T-helper 1 cell treated with Interleukin-12 subunit alpha and Interleukin-12 subunit beta and Interleukin-4 antibody, amounts not matched to agents 30 ng/mL and 1 ng/mL, for 36 hours (primary cell): Measurements from ENCODE around the gene NTRK2. TPM values are rescaled to one million over a fixed set of nuclear protein-coding genes. Genes with fewer than 3 reads are reported as not detected.

Source experiments
- intact Hi-C: fragments of 100-400 bp; cut with micrococcal nuclease; formaldehyde crosslinking; loops from one replicate; pipeline ENCODE4 v1.15.1; 2024
- total RNA-seq: library from RNA; stranded (reverse); gene quantifications from 2 replicates; pipeline ENCODE4 v1.2.3, GENCODE V29; 2022

NTRK2 gene
- total RNA-seq, result 1.4 and 1.5 TPM in 2 replicates

DNA sequence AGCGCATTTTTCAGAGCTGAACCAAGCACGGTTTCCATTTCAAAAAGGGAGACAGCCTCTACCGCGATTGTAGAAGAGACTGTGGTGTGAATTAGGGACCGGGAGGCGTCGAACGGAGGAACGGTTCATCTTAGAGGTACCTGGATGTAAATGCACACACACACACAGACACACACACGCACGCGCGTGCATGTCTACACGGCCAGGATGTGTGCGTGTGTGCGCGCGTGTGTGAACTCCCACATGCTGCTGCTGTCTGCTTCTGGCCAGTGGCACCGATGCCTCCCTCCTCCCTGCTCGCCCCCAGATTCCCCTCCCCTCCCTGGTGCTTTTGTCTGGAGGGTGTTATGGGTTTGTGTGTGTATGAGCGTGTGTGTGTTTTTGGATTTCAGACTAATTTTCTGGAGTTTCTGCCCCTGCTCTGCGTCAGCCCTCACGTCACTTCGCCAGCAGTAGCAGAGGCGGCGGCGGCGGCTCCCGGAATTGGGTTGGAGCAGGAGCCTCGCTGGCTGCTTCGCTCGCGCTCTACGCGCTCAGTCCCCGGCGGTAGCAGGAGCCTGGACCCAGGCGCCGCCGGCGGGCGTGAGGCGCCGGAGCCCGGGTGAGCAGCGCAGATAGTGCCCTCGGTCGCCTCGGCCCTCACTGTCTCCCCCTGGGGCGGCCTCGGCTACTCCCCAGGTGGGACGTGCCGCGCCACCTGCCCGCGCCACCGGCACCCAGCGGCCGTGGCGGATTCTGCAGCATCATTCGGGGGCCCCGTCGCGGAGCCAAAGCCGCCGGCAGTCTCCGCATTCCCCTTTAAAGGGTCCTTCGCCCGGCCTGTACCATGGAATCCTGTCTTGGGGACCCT lies at the start of gene NTRK2:
NTRK2 (plus strand) TSS at position 442 of the 850 bp plus-strand sequence. CDS start 1,020 bp downstream, outside the sequence.
- intact Hi-C loops, result loop anchor here (2.0 to 10.0 kb wide), 4 partner anchors 285 to 943 kb away; no protein-coding TSS in a partner anchor

DNA sequence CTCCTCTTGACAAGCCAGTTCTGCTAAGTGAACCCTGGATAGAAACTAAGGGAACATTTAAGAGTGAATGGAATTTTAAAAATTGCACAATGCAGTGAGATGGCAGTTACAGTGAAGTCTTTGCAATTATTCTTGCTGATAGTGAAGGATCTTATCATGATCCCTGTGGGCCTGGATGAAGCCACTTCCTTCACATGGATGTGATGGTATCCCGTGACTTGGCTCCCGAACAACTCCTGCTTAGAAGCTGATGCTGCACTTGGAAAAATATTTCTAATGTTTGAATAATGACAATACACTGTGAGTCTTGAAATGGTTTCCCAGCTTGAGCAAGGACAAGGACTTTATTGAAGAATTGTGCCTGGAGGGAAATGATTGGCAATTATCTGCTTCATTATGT lies 49.2 kb upstream of the NTRK2 start:
- intact Hi-C loops, result no loop called here

DNA sequence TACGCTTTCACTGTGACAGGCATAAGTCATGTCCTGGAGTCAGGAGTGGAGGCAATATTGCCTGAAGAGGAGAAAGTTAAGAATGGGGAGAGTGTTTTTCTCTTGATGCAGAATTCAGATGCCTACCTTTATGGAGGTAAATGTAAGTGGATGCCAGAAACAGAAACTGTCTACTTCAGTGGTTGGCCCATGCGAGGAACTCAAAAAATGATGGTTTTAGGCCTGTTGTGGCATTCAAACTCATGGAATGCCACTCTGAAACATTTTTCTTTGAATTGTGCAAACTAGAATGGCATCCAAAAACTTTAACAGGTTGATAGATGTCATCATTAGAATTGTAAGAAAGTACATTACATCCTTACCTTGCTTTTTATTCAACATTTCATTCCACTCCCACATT lies 47.7 kb upstream of the NTRK2 start:
- intact Hi-C loops, result no loop called here

DNA sequence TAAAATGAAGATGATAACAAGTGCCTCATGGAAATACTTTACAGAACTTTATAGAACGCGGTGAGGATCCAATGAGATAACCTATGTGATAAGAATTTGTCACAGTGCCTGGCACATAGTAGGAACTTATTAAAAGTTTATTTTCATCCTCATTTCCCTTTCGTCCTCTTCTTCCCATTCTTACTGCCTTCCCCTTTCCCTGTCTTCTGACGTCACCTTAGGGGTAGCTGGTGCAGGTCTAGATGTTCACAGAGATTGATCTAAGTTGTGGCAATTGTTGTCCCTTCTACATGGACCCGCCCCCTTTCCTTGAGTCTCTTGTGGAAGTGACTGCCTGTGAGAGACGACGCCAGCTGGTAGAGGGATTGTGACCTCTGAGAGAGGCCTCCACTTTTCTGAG lies 46.5 kb upstream of the NTRK2 start:
- intact Hi-C loops, result no loop called here

DNA sequence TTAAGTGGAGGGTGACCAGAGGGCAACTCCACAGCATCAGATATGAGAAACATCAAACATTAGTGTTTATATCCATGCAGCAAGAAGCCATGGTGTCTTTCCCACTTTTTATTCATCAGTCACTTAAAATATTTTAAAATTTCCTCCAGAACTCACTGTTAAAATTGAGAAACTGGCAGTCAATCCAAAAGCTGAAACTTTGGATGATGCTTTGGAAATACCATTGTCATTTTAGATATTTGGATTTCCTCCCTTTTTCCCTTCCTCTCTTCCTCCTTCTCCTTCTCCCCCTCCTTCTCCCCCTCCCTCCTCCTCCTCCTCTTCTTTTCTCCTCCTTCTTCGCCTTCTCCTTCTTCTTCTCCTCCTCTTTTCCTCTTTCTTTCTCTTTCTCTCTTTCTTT lies 33.1 kb upstream of the NTRK2 start:
- intact Hi-C loops, result no loop called here

DNA sequence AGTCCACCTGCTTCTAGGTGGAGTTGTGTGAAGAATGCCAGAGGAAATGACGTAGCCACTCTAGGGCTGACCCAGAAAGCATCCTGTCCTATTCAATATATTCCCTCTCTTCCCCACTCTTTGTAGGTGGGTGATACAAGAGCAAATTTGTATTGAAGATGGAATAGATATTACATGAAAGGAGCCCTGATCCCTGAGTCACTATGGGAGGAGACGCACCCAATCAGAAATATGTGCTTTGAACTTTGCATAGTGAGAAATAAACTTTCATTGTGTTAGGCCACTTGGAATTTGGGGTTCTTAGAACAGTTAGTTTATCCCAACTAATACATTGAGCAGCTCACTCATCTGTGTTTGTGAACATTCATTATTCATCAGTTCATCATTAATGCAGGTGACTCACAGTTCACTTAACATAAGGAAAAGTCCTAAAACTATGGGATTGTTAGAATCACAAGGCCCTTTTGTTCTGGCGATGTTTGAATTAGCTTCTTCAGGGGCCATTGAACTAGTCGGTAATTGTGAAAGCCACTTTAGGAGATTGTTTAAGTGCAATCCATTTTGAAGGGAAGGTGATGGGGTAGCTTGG lies 26.9 kb upstream of the NTRK2 start:
- intact Hi-C loops, result no loop called here

DNA sequence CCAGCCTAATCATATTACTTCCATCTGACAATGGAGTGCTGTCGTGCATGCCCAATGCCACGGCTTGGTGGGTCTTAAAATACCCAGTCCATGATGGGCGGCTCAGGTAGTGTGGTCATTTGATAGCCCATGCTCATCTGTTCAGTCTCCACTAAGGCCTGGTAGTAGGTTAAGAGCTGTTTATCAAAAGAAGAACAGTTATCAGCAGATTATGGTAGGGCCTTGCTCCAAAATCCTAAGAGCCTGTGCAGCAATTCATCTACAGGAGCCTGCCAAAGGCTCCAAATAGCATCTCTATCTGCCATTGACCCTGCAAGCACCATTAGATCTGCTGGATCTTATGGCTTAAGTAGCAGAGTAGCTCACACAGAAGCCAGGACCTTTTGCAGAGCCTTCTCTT lies 21.8 kb upstream of the NTRK2 start:
- intact Hi-C loops, result no loop called here

DNA sequence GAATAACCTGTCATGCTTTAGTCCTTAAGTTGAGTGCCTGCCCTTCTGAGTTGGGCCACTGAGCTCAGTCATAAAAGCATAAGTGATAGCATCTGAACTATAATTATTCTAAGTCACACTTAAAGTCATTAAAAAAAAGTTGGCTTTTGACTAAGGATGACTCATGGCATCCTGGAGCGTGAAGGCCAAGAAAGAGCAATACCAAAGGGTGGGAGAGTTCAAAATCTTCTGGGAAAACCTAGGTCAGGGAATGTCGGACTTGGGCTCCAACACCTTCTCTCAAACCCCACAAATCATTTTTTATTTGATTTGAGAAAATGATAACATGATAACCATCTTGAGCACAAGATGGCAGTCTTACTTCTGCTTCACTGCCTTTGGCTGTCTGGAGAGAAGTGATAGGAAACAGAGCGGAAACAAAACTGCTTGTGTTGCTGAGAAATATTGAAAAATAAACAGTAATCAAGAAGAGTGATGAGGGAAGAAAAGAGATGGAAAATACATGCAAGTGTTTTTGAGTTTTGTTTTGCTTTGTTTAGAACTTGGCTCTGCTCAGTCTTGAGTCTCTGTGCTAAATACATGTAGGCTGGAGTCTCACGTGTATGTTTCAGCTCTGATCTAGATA lies 16.9 kb upstream of the NTRK2 start:
- intact Hi-C loops, result no loop called here

DNA sequence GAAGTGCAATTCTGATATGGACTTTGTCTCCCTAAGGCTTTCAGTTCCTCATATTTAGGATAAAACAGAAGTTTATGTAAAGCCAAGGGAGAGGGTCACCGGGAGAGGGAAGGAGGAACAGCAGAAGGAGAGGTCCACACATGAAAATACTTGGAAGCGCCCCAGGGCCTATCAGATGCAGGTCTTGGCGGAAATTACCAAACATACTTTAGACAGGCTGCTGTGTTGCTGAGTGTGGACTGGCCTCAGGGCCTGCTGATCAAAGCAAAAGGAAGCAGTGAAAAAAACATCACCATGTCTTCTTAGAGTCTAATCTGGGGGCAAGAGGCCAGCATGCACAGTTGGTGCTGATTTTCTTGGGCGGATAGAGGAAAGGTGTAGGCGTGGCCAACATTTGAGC lies 14.1 kb upstream of the NTRK2 start:
- intact Hi-C loops, result no loop called here

DNA sequence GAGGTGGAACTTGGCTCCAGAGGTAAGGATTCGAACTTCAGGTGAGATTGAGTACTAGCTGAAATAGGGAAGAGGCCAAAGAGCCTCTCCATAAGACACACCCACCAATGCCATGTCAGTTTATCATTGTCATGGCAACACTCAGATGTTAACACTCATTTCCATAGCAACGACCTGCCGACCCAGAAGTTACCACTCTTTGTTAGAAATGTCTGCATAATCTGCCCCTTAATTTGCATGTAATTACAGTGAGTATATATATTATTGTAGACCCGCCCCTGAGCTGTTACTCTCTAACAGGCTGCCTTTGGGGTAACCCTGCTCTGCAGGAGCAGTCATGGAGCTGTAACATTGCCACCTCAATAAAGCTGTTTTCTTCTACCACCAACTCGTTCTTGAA lies 10.2 kb upstream of the NTRK2 start:
- intact Hi-C loops, result no loop called here

DNA sequence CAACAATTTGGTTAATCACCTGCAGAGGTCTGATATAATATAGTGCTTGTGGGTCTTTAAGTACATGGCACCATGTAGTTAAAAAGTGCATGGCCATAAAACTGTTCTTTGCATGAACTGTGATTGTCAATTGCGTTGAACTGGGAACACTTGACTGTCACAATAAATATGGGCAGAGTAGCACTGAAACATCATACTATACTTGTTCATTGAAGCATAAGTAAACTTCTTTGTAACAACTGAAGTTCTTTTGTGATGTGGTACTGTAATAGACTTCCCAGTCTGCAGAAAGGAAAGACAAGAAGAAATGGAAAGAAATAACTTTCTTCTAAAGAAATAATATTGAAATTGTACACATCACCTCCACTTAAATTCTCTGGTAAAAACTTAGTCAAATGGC lies 9.8 kb upstream of the NTRK2 start:
- intact Hi-C loops, result loop anchor here (10.0 kb wide), 1 partner anchor 485 kb away; no protein-coding TSS in a partner anchor

DNA sequence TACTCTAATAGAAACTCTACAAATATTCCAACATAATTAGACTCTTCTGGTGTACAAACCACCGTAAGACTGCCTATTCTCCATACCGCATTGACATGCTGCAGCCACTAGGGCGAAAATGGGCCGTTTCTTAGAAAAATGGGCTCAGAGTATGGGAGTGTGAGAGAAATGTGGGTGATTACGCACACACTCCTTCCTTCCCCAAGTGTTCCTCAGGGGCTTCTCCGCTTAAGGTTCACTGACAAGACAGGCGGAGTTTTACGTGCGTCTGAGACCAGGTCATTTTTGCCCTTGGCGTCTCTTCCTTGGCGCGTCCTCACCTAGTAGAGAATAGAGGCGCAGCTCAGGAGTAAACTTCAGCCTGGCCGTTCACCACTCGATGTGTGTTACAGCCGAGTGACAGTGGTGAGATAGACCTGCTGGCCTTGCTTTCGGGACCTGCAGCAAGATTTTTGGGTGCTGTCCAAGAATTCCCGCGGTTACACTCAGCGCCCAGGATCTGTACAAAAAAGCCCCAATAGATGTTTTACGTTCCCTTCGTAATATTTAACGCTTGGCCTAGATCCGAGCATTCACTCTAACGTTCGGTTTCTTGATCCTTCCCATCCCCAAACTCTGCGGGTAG lies 1.8 kb upstream of the NTRK2 start:
- intact Hi-C loops, result loop anchor here (1.0 to 10.0 kb wide), 5 partner anchors 114 to 945 kb away; no protein-coding TSS in a partner anchor

DNA sequence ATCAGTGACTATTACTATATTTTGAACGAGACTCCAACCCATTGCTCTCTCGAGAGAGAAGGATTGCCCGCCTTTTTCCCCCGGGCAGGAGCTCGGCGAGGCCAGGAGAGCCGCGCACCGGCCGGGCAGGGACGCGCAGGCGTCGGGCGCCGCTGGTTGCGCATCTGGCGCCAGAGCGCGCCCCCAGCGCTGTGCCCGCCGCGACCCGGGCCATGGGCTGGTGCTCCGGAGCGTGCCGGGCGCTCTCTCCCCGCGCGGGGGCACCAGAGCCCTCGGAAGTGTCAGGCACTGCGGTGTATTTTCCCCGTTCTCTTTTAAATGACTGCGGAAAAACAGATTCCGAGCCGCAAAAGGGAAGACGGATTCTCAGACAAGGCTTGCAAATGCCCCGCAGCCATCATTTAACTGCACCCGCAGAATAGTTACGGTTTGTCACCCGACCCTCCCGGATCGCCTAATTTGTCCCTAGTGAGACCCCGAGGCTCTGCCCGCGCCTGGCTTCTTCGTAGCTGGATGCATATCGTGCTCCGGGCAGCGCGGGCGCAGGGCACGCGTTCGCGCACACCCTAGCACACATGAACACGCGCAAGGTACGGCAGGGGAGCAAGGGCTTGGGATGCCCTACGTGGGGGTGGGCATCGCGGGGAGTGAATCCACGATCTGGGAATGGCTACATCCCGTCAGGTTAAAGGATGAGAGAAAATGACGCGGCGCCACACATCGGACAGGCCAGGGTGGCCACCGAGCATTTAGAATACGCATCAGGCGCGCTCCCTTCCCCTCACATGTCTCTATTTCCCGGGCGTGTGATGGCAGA lies 1.1 kb upstream of the NTRK2 start:
- intact Hi-C loops, result loop anchor here (1.0 to 10.0 kb wide), 5 partner anchors 113 to 944 kb away; no protein-coding TSS in a partner anchor

DNA sequence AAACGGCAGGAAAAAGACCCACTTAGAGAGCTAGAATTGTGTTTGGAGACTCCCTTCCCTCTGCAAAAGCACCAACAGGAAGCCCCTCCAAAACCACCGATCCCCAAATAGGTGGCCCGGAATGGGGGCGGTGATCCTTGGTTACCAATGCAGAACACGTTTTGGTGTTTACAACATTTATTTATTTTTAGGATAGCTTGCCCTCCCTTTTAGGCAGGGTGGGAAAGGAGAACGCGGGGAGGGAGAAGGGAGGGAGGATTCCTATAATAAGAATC lies 579 bp upstream of the NTRK2 start:
- intact Hi-C loops, result loop anchor here (2.0 to 10.0 kb wide), 4 partner anchors 286 to 943 kb away; no protein-coding TSS in a partner anchor

DNA sequence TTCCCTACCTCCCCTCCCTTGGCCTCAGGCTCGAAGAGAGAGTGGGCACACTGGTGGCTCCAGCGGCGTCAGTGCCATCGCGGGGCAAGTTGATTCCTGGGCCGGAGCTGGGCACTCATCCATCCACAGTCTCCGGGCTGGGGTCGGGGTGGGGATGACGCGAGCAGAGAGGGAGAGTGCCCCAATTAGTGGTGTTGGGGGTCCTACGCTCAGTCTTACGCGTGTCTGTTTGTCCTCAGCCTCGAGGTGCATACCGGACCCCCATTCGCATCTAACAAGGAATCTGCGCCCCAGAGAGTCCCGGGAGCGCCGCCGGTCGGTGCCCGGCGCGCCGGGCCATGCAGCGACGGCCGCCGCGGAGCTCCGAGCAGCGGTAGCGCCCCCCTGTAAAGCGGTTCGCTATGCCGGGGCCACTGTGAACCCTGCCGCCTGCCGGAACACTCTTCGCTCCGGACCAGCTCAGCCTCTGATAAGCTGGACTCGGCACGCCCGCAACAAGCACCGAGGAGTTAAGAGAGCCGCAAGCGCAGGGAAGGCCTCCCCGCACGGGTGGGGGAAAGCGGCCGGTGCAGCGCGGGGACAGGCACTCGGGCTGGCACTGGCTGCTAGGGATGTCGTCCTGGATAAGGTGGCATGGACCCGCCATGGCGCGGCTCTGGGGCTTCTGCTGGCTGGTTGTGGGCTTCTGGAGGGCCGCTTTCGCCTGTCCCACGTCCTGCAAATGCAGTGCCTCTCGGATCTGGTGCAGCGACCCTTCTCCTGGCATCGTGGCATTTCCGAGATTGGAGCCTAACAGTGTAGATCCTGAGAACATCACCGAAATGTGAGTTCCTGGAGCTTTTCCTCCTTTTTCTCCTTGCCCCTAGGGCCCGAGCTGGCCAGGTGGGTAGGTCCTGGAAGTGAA lies 861 bp downstream of the NTRK2 start:
- intact Hi-C loops, result no loop called here

DNA sequence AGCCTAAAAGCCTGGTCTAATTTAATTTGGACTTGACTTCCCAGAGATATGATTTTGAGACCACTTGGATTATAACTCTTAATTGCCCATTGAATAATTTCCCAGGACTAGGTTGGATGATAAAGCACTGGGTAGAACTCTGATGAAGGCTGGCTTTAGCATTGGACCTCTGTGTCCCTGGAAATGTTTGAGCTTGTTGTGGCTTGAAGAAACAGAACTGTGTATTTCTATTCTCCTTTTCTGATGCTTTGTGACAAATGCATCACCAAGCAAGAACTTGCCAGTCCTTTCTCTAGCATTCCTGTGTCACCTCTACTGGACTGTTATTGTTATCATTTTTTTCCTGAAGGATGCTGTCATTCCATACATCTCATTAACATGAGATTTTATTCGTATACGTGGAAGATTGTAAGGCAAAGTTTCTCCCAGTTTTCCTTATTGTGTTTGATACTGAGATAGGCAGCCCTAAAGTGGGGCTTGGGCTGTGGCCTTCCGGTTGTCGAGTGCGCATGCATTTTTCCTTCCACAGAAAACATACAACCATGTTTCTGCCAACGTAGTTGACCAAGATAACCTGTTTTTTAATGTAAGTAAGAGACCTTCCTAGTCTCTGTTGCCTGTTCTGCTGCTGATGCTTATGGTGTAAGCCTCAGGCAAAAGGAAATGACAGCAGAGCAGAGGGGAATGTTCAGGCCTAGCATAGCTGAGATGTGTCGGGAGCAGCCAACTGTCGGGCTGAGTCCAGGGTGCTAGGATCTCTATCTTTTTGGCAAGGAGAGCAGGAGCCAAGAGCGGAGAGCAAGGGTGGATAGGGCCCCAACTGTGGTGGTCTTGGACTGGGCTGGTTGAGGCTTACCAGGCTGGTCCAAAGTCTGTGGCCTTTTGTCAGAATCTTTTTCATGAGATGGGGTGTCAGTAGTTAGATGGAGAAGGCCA lies 2.3 kb downstream of the NTRK2 start:
- intact Hi-C loops, result no loop called here

DNA sequence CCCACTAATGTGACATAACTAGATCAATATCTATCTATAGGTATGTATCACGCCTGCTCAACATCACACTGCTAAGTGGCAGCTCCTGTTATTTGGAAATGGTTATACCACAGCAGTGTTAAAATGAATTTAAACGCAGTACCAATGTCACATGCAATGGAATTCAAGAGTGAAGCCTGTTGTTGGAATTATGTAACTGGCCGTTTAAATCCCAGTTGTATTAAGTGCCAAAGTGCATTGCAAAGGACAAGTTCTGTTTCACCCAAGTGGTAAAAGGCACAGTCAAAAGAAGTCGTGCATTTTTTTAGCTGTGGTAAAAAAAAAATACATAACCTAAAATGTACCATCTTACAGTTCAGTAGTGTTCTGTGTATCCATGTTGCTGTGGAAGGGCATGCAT lies 4.3 kb downstream of the NTRK2 start:
- intact Hi-C loops, result no loop called here

DNA sequence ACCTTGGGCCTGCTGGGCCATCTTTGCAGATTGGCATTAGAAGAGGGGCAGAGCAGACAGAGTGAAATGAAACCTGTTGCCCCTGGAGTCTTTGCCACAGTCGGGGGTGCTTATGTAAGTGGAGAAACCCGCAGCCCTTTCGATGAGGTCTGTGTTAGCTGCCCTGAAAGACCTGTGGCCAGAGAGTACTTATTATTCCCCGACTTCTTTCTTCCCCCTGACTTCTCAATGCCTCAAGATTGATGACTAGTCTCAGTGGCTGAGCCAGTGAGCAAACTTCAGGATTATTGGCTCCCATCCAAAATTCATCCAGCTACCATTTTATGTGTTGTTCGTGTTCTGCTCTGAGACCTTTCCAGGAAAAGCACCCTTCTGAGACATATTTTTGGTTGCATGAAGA lies 7.6 kb downstream of the NTRK2 start:
- intact Hi-C loops, result no loop called here

DNA sequence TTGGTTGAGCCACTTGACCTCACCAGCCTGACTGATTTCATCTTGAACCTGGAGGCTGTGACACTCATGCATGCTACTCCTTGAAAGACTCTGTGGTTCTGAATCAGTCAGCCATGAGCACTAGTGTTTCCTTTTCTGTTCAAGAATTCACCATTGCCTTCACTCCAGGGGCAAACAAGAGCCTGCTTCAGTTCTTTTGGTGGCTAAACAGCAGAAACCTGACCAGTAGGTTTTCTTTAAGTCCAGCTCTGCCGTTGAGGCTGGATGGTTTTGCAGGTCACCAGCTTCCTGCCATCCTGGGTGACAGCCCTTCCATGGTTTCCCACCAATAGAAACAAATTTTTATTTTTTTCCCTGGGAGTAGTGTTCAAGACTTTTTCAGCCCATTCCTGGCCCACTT lies 10.0 kb downstream of the NTRK2 start:
- intact Hi-C loops, result no loop called here
